SKM-1 treated with dmso at 0.1 percent for 144 hours (cell line): ENCODE data around the gene GFI1.

Experiments used
- DNase-seq: peaks from one replicate; lab custom pipeline; 2025; ENCODE audit not compliant: unreplicated experiment; lab: John Stamatoyannopoulos, UW

Gene GFI1

GRCh38 chr1:92488832-92489231, 2.1 kb upstream of the GFI1 start:
- DNase-seq, result no peak

- no peak for DNase-seq
Observed at GRCh38 chr1:92488416-92488815, 1.7 kb upstream of the GFI1 start.

GRCh38 chr1:92487078-92487605, 417 bp upstream of the GFI1 start:
- no peak for DNase-seq

GRCh38 chr1:92485381-92486250, 1.1 kb downstream of the GFI1 start:
- peak; percentile 85 for DNase-seq

- DNase-seq, result no peak
Observed at GRCh38 chr1:92484472-92485380, 2.0 kb downstream of the GFI1 start.

- DNase-seq, result peak; percentile 65
Observed at GRCh38 chr1:92483610-92484471, 2.9 kb downstream of the GFI1 start.

- DNase-seq, result no peak
Observed at GRCh38 chr1:92482665-92483609, 3.8 kb downstream of the GFI1 start.

- no peak for DNase-seq
Observed at GRCh38 chr1:92481971-92482664, 4.6 kb downstream of the GFI1 start.

GRCh38 chr1:92481599-92481925, 5.2 kb downstream of the GFI1 start:
- DNase-seq, result no peak

GRCh38 chr1:92480813-92481598, 5.7 kb downstream of the GFI1 start:
- no peak for DNase-seq

GRCh38 chr1:92480200-92480812, 6.4 kb downstream of the GFI1 start:
- no peak for DNase-seq

- no peak for DNase-seq
Observed at GRCh38 chr1:92479587-92479986, 7.1 kb downstream of the GFI1 start.

- no peak for DNase-seq
Observed at GRCh38 chr1:92478393-92478792, 8.3 kb downstream of the GFI1 start.

- peak; percentile 43 for DNase-seq
Observed at GRCh38 chr1:92476071-92476631, 10.6 kb downstream of the GFI1 start.

GRCh38 chr1:92475029-92475428, 11.7 kb downstream of the GFI1 start:
- no peak for DNase-seq

- no peak for DNase-seq
Observed at GRCh38 chr1:92473781-92474495, 12.8 kb downstream of the GFI1 start.

GRCh38 chr1:92470216-92470615, 16.5 kb downstream of the GFI1 start:
- no peak for DNase-seq
